ENCODE measurements around the gene ATXN1. TPM values are rescaled to one million over a fixed set of nuclear protein-coding genes. Genes with fewer than 3 reads are reported as not detected.

Gene ATXN1
- total and polyA plus RNA-seq, 2 experiments from 2014 or later = 4.8 to 9.1 TPM

DNA sequence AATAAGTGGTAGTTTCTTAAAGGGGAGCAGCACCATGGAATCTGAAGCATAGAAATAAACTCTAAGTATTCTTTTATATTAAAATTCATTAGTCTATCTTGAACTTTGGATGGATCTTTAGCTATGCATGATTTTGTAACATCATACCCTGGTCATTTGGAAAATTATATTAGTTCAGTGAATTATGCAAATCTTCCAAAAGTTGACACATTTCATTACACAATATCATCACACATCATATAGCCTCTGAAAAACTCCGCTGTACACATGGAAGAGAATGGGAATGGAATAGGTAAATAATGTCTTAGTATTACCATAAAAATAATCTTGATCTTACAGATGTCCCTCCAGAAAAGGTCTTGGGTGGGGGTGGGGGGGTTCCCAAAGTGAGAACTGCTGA is 96.1 kb downstream of the ATXN1 start (continued):
- TF ChIP-seq ETS1 (IDR thresholded peaks at IDR 0.05) = no peak
- no peak for TF ChIP-seq CREB1 (CRISPR knock-in tag; IDR thresholded peaks at IDR 0.05; ENCODE audit: low read depth)
- no peak for TF ChIP-seq NANOG (IDR thresholded peaks at IDR 0.05; ENCODE audit: borderline replicate concordance)
- no peak for TF ChIP-seq ZNF331 (CRISPR knock-in tag; IDR thresholded peaks at IDR 0.05; ENCODE audit: low read depth)

GRCh38 chr6:16663901-16664300 is 97.4 kb downstream of the ATXN1 start:
- no peaks in the 10 kb centered on the region for H4K20me1 ChIP-seq (replicated peaks; ENCODE audit: insufficient read depth)
- peaks cover 2% of the 10 kb centered on the region; the same call in 1 of the 3 replicates for H3K4me1 Mint-ChIP-seq
- no peak for TF ChIP-seq EZH2 (IDR thresholded peaks at IDR 0.05; ENCODE audit: low read depth, unreplicated experiment)
- TF ChIP-seq, protein P1, sequence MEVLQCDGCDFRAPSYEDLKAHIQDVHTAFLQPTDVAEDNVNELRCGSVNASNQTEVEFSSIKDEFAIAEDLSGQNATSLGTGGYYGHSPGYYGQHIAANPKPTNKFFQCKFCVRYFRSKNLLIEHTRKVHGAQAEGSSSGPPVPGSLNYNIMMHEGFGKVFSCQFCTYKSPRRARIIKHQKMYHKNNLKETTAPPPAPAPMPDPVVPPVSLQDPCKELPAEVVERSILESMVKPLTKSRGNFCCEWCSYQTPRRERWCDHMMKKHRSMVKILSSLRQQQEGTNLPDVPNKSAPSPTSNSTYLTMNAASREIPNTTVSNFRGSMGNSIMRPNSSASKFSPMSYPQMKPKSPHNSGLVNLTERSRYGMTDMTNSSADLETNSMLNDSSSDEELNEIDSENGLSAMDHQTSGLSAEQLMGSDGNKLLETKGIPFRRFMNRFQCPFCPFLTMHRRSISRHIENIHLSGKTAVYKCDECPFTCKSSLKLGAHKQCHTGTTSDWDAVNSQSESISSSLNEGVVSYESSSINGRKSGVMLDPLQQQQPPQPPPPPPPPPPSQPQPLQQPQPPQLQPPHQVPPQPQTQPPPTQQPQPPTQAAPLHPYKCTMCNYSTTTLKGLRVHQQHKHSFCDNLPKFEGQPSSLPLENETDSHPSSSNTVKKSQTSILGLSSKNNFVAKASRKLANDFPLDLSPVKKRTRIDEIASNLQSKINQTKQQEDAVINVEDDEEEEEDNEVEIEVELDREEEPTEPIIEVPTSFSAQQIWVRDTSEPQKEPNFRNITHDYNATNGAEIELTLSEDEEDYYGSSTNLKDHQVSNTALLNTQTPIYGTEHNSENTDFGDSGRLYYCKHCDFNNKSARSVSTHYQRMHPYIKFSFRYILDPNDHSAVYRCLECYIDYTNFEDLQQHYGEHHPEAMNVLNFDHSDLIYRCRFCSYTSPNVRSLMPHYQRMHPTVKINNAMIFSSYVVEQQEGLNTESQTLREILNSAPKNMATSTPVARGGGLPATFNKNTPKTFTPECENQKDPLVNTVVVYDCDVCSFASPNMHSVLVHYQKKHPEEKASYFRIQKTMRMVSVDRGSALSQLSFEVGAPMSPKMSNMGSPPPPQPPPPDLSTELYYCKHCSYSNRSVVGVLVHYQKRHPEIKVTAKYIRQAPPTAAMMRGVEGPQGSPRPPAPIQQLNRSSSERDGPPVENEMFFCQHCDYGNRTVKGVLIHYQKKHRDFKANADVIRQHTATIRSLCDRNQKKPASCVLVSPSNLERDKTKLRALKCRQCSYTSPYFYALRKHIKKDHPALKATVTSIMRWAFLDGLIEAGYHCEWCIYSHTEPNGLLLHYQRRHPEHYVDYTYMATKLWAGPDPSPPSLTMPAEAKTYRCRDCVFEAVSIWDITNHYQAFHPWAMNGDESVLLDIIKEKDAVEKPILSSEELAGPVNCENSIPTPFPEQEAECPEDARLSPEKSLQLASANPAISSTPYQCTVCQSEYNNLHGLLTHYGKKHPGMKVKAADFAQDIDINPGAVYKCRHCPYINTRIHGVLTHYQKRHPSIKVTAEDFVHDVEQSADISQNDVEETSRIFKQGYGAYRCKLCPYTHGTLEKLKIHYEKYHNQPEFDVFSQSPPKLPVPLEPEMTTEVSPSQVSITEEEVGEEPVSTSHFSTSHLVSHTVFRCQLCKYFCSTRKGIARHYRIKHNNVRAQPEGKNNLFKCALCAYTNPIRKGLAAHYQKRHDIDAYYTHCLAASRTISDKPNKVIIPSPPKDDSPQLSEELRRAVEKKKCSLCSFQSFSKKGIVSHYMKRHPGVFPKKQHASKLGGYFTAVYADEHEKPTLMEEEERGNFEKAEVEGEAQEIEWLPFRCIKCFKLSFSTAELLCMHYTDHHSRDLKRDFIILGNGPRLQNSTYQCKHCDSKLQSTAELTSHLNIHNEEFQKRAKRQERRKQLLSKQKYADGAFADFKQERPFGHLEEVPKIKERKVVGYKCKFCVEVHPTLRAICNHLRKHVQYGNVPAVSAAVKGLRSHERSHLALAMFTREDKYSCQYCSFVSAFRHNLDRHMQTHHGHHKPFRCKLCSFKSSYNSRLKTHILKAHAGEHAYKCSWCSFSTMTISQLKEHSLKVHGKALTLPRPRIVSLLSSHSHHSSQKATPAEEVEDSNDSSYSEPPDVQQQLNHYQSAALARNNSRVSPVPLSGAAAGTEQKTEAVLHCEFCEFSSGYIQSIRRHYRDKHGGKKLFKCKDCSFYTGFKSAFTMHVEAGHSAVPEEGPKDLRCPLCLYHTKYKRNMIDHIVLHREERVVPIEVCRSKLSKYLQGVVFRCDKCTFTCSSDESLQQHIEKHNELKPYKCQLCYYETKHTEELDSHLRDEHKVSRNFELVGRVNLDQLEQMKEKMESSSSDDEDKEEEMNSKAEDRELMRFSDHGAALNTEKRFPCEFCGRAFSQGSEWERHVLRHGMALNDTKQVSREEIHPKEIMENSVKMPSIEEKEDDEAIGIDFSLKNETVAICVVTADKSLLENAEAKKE (CRISPR knock-in tag; IDR thresholded peaks at IDR 0.05) = no peak
- no peak overlapping the region for H3K4me2 ChIP-seq
- no peaks in the 10 kb centered on the region for H3F3A ChIP-seq (replicated peaks; ENCODE audit: low read depth)
- ATAC-seq (no peak), DNase-seq (ENCODE audit: low spot score) (no peak)
- no peaks in the 10 kb centered on the region for H3K9me2 ChIP-seq (ENCODE audit: insufficient read depth)
- peaks cover 7% of the 10 kb centered on the region; the same call in 1 of the 3 replicates for H3K36me3 Mint-ChIP-seq (ENCODE audit: low read depth)
- H3K27ac Mint-ChIP-seq = no peak overlapping the region
- no peak overlapping the region for H3K27ac ChIP-seq (ENCODE audit: low read depth)
- H2AFZ ChIP-seq = no peak overlapping the region
- no peak overlapping the region for H3K4me3 Mint-ChIP-seq
- H3K36me3 ChIP-seq (ENCODE audit: insufficient read depth) = no peaks in the 10 kb centered on the region
- no peaks in the 10 kb centered on the region for H3K79me2 ChIP-seq (replicated peaks; ENCODE audit: insufficient read depth)
- H3K9me3 Mint-ChIP-seq = peaks cover 12% of the 10 kb centered on the region
- no peaks in the 10 kb centered on the region for H3K27me3 ChIP-seq (ENCODE audit: insufficient read depth)
- no peaks in the 10 kb centered on the region for H3K27me3 Mint-ChIP-seq (ENCODE audit: insufficient read depth, low read depth, poor library complexity)
- H3K4me3 ChIP-seq = no peak overlapping the region
- H3K4me1 ChIP-seq (ENCODE audit: insufficient read depth) = no peaks in the 10 kb centered on the region

All from GM23338 (cell line).